HG03469 (cell line): ENCODE data around the gene ARHGEF6.

ENCODE experiments used
- ATAC-seq: cut with Tn5 transposase; IDR thresholded peaks from one replicate; pipeline ENCODE4 v1.9.1; 2021; ENCODE audit warnings: mild to moderate bottlenecking, moderate library complexity, moderate number of reproducible peaks; ENCODE audit not compliant: unreplicated experiment

ARHGEF6 gene

DNA sequence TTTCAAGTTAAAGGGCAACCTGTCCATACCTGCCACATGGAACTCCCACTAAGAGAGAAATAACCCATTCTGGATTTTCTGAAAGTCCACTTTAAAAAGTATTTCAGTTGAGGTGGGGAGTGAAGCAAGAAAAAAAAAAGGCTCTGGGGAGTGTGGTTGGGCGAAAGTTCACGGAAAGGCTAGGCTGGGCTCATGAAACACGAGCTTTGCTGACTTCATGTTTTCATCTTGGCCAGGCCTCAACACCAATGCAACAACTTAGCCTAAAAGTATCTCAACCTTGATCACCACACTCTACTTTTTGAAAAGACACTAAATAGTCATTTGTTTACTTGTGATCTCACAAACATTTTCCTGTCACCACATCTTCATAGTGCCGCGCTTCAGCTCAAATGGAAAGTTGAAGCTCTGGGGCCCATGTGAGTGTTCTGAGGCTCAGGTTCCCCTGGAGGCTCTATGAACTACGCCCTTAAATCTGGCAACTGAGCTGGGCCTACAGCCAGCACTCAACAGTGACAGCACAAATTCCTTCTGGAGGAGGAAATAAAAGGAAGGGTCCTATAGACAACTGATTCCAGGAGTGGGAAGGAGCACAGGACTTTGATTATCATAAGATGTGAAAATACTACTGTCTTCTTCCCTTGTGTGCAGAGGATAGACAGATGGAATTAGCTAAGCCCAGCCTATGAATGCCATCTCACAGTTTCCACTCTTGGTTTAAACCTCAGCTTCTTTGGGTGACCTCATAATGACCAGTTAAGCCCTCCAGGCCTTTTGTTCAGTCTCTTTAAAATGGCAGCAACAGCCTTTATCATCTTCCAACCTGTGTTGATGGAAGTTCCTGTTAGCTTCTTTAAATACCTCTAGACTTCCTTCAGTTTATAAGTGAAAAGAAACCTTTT, 127.7 kb downstream of the ARHGEF6 start:
- no peak for ATAC-seq

DNA sequence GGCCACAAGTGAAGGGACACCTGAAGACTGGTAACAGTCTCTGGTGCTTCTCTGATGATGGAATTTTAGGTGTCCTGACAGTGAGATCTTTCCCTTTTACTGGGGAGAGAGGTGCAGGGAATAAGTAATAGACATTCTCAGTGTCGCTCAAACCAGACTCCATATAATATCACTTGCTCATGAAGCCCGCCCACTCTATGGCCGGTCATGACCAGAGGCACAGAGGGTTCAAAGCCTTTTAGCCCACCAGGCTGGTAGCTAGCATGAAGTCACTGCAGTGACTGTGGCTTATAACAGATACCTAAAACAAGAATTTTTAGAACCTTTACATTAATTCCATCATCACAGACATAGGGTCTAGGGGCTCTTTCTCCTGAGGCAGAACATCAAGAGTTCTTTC, 129.9 kb downstream of the ARHGEF6 start:
- ATAC-seq = no peak

DNA sequence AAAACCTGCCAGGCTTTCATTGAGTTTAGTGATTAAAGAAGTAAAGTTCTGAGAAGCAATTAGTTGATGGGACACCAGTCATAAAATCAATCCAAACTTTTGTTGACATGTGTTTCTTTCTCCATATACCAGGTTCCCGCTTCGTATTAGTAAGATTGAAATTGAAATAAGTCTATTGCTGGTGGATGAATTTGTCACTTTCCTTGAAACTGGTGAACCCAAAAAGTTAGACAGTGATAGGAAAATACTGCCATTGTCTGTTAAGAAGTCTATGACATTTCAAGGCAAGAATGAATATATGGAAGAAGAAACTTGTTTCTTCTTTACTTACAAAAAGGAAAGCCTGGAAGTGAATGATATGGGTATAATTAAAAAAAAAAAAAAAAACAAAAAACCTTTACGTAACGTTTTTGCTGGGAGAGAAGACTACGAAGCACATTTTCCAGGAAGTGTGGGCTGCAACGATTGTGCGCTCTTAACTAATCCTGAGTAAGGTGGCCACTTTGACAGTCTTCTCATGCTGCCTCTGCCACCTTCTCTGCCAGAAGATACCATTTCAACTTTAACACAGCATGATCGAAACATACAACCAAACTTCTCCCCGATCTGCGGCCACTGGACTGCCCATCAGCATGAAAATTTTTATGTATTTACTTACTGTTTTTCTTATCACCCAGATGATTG, 132.9 kb downstream of the ARHGEF6 start, which contains the start of gene CD40LG:
TSS of gene CD40LG (plus strand) at position 482 of the 684 bp plus-strand sequence. CDS start at position 573, 91 bp downstream.
- ATAC-seq = no peak

DNA sequence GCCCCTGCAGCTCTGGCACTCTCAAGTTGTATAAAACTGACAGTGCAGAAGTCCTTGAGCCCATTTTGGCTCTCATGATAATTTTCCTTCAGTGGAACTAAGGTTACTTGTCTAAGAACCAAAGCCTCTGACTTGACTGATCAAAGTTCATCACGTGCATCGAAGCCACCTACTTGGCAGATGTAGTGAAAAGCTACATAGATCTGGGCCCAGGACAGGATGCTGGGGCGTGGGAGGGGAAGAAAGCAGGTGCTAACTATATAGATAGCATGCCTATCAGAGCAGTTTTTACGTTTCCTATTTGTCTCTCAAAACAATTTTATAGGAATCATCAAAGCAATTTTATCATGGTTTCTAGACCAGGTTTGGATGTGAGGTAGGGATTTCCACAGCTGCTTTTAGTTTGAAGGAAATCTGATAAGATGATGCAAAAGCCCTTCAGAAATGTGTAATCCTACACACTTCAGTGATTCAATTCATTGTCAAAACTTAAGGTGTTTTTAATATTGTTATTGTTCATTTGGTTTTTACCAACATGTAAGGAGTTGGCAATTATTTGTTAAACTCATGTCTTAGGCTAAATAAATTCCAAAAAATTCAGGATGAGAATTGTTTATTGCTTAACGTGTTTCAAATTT, 134.0 kb downstream of the ARHGEF6 start:
- ATAC-seq = no peak

DNA sequence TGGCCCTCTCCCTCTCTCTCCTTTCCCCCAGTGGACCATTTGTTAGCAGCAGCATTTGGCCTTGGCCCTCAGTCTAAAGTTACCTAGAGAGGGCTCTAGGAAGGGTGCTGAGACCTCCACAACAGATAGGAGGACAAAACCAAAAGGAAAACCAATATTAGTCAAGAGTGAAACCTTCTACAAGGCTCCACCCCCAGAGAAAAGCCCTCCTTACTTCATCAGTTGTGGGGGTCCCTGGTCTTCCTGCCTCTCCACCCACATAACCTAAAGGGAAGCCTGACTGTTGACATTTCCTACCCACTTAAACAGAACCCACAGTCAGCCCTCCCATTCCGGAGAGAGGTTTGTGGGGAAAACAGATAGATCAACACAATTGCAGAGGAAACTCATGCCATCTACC, 137.5 kb downstream of the ARHGEF6 start:
- no peak for ATAC-seq

DNA sequence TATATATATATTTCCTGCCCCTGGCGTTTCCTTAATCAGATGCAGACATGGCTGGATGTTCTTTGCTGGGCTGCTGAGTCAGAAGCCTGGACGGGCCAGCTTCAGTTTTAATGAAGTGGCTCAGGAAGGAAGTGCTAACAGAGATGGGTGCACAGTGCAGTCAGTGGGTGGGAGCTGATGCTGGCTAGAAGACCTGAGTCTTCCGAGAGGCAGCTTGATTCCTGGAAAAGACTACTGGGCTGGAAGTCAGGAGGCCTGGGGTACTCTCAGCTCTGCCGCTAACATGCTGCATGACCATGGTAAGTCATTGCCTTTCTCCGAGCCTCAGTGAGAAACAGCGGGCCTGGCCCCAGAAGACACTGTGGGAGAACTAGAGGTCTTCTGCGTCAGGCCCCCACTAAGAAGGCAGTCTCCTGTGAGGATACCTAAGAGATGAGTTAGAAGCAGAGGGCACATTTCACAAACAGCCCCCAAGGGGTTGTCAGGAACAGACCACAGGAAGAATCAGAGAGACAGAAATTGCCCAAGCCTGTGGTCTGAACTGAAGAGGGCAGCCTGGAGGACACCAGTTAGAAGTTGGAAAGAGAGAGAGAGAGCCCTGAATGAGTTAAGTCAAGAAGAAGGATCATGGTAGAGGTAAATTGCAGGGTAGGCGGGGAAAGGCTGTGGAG, 141.1 kb downstream of the ARHGEF6 start:
- no peak for ATAC-seq

DNA sequence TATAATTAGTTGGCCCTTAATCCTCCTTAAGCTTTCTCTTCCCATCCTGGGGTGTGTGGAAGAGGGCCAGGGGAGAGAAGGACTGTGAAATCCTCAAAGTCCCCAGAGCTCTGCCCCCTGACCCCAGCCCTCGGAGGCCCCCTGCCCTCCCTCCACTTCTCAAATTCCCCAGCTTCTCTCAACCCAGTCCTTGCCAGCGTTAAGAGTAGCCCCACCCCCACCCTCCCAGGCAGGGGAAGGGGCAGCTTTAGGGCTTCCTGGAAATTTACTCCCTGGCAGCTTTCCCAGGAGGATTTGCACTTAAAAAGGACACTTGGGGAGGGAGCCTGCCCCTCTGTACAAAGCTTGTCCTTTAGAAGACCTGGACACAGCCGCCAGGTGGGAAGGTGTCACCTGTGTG, 144.6 kb downstream of the ARHGEF6 start:
- no peak for ATAC-seq

DNA sequence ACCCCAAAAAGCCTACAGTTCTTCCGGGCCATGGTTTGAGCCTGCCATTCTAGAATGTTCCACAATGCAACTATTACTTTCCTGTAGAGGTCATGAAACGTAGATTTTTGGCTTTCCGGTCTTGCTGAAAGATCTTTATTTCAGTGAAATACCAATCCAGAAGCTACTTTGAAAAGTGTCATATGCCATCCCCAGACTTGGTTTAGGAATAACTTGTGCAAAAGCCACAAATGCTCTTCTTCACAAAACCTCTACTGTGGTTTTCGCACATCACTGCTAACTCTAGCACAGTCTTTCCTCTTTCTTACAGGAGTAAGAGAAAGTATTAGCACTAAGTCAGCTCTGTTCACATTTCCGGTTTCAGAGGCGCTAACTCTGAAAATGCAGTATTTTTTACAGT, 145.5 kb downstream of the ARHGEF6 start:
- ATAC-seq = peak; percentile 52

DNA sequence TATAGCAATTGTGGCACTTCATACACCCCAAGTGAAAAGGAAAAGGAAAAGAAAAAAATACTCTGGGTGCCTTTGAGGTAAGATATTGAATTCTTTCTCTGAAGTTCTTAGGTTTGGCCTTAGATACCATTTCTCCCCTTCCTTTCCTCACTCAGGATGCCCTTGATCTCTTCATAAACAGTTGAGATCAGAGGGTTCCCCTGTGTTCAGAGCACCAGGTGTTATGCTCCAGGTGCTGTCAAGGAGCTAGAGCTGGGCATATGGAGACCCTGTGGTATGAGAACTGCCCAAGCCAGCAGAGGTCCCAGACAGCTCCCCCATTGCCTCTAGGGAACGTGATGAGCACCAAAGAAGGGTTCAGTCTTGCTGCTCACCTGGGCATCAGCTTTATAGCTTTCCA, 149.9 kb downstream of the ARHGEF6 start:
- ATAC-seq = no peak

DNA sequence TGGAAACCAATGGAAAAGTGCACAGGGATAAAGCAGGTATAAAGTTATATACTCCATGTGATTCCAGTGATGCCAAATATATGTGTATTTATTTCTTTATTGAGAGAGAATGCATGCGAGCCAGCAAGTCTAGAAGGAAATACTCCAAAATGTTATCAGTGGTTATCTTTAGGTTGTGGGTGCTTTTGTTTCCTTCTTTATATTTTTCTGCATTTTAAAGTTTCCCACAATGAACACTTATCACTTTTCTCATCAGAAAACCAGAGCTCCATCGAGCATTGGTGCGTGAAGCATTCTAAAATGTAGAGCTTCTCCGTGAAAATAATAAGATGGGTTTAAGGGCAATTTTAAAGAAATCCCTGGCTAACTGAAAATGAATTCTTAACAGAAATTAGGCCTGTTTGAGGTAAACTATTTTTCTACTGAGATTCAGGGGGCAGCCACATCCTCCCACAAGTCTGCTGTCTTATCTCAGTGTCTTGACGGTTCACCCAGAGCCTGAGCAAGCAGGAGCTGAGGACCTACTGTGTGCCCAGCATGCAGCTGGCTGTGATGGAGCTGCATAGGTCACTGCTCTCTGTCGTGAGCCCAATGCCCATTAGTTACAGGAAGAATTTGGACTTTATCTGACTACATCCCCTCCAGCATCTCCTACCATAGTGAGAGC, 151.5 kb downstream of the ARHGEF6 start:
- no peak for ATAC-seq

DNA sequence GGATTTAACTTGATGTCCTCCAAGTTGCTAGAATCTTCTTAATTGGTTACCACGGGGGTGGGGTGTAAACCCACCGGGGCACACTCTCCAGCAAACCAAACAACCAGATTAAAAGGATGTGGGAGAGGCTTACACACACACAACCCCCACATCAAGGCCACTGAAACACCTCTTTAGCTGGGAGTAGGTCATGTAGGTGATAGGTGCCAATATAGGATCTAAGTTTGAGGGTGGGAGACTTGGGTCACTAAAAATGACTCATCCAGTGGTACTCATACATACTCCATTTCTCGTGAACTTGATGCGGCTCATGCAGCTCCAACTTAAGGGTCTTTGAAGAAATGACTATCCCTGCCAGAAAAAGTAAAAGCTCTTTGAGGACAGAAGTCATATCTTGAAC, 153.3 kb downstream of the ARHGEF6 start:
- ATAC-seq = no peak

DNA sequence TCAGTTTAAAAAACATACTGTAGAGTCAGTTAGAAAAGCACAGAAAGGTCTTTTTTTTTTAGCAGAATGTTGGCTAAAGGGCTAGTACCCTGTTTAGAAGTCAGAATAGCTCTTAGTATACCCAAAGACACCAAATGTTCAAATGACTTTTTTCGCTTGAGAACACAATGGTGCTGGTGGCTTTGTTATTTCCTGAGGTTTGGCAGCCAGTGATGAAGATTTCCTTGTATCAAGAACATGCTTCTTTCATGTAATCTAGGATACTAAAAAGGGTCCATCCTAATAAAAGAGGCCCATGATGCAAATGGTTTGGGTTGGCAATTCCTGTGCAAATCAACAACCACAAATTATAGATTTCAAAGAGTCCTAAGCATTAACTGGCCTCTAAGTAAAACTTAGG, 153.8 kb downstream of the ARHGEF6 start:
- ATAC-seq = no peak

DNA sequence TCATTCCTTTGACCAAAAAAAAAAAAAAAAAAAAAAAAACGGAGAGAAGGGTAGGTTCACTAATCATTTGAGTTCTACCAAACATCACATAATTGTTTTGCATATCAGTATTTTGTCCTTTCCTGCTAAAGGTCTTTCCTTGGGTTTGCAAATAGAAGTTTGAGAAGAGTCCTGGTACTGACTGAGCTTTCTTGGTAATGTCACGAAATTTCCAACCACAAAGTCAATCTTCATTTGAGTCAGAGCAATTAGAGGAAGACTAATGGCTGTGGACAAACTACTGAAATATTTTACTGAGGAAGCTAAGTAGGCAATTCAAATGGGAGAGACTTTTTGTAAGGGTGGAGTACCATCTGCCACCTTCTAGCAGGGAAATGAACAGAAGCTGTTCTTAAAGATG, 154.5 kb downstream of the ARHGEF6 start:
- ATAC-seq = peak; percentile 61

DNA sequence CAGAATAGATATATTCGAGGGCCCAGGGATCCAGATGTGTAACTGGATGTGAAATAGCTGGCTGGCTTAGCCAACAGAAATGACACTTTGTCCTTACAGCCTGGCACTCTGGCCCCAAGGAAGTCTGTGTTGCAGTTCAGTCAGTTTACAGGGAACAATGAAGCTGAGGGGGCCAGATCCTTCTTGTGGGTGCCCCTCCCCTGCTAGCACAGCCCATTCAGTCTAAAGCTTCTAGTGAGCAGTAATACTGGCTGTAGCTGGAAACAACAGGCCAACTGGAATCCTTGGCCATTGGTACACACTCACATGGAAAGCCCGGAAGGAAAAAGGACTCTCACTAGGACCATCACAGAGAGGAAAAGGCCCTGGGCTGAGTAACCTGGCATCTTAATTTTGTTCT, 155.5 kb downstream of the ARHGEF6 start:
- no peak for ATAC-seq

DNA sequence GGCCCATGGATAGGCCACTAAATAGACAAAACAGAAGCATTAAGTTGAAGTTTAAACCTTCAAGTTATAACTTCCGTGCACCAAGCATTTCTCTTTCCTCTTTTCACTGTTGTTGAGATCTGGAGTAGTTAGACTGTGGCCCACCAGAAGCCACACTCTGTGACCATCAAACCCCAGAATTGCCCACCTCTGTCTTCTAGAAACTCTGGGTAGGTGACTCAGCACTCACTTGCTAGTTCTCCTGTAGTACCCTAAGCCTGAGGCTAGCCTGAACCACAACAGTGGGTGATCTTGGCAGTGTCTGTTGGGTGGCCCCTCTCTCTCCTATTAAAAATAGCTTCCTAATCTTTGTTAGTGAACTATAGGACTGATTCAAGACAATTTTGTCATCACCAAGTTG, 157.3 kb downstream of the ARHGEF6 start:
- no peak for ATAC-seq

DNA sequence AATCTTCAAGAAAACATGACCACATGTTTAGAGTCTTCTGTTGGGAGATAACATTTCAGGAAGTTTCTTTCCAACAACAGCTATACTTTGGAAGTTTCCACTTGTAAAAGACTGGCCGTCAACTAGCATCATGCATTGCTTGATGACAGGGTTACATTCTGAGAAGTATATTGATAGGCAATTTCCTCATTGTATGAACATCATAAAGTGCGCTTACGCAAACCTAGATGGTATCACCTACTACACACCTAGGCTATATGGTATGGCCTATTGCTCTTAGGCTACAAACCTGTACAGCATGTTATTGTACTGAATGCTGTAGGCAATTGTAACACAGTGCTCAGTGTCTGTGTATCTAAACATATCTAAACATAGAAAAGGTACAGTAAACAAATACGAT, 158.2 kb downstream of the ARHGEF6 start:
- no peak for ATAC-seq

DNA sequence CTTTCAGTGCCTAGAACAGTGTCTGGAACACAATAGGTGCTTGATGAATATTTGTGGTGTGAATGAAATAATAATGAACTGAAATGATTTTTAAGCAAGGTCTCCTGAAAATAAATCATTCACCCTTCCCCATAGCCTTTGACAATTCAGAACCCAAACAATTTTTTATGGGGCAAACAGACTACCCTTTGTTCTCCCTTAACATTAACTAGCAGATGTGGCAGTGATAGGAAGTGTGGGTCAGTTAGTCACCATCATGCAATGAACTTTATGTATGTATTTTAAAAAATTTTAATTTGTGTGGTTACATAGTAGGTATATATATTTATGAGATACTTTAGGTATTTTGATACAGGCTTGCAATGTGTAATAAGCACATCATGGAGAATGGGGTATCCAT, 160.0 kb downstream of the ARHGEF6 start:
- ATAC-seq = no peak

DNA sequence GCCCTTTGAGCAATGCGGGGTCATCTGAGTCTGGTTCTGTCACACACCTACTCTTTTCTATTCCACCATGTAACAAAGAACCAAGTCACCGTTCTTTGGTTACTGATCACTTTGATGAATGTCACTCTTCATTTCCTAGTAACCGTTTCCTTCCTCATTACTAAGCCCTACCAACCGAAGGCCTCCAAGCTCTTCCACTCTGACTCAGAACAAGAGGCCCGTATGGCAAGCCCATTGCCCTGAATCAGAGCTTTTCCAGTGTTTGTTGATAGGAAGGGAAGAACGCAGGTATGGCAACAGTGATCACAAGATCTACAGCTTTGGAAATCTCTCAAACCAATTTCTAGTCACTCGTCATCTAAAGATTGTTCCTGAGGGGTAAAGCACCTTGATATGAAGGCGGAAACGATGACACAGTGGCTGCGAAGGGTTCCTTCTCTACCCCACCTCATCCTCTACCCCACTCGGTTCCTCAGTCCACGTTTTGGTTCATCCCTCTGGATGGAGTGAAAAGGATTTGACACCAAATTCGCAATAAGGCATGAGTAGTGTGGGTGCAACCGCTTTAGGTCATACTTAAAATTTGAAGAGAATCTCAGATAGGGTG, 160.7 kb downstream of the ARHGEF6 start:
- no peak for ATAC-seq

DNA sequence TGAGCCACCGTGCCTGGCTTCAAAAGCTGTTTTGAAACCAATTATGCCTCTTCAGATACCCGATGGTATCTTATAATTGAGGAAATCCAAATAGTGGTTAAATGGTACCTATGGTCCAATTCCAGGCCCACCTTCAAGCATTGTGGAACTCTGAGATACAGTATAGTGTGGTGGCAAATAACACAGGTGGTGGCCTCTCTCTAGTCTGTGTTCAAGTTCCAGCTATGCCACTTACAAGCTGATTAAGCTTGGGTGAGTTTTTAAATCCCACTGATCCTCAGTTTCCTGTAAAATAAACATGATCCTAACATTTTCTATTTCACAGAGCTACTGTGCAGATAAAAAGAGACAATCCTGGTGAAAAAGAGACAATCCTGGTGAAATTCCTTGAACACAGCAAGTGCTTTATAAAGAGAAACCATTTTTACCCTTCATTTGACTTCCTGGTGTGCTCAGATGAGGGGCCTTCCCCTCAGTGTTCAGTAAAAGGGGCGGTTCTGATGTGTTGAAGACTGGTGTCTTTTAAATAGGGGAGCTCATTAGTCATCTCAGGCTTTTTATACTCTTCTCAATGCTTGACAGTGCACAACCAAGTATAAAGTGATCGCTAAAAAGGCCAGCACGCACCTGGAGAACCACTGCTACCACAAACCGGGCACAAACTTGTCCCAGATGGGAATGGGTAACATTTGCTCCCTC, 163.6 kb downstream of the ARHGEF6 start:
- peak; percentile 90 for ATAC-seq
